Lung (tissue), 12 donors: Measurements from ENCODE around the gene UBAP2. TPM values are rescaled to one million over a fixed set of nuclear protein-coding genes. Genes with fewer than 3 reads are reported as not detected.
A peak's percentile ranks its signal among the peaks of the same experiment; 100 is the strongest.

ENCODE experiments used
- ATAC-seq: fragments of 200-7000 bp; cut with Tn5 transposase; one replicate; pipeline ENCODE4 v1.9.1; 2020; ENCODE audit warnings: moderate number of reproducible peaks; ENCODE audit not compliant: insufficient read depth, low FRiP score
- DNase-seq, 3 donors: peaks; one replicate each; pipeline ENCODE4 v3.0.0-alpha.2; 2013 to 2017
- H3K27ac ChIP-seq, 2 donors: one replicate each; pipeline ENCODE4 v1.5.1; 2013; ENCODE audit warnings: mild to moderate bottlenecking in 2 of 2, moderate library complexity in 2 of 2, control low read depth in 1 of 2, inconsistent platforms in 1 of 2, low read depth in 1 of 2, low read length in 1 of 2
- H3K27me3 ChIP-seq, 3 donors: one replicate each; pipeline ENCODE4 v1.5.1; 2013; ENCODE audit warnings: low read length in 2 of 3; ENCODE audit not compliant: control insufficient read depth in 3 of 3, insufficient read depth in 3 of 3
- H3K36me3 ChIP-seq, 4 donors: one replicate each; pipeline ENCODE4 v1.5.1; 2013; ENCODE audit warnings: low read length in 4 of 4, mild to moderate bottlenecking in 1 of 4, moderate library complexity in 1 of 4; ENCODE audit not compliant: control insufficient read depth in 4 of 4, insufficient read depth in 4 of 4
- H3K4me1 ChIP-seq, 5 donors: one replicate each; pipeline ENCODE4 v1.5.1; 2013; ENCODE audit warnings: low read length in 5 of 5, mild to moderate bottlenecking in 2 of 5, moderate library complexity in 1 of 5; ENCODE audit not compliant: control insufficient read depth in 5 of 5, insufficient read depth in 5 of 5
- H3K4me3 ChIP-seq: one replicate; pipeline ENCODE4 v1.5.1; 2013; ENCODE audit warnings: mild to moderate bottlenecking, control low read depth, moderate library complexity
- H3K9ac ChIP-seq, 2 donors: one replicate each; pipeline ENCODE4 v1.5.1; 2013; ENCODE audit warnings: low read length in 2 of 2, control low read depth in 1 of 2; ENCODE audit not compliant: insufficient read depth in 1 of 2
- H3K9me3 ChIP-seq, 4 donors: one replicate each; pipeline ENCODE4 v1.5.1; 2013; ENCODE audit warnings: low read length in 3 of 4, mild to moderate bottlenecking in 1 of 4, moderate library complexity in 1 of 4; ENCODE audit not compliant: control insufficient read depth in 4 of 4, insufficient read depth in 3 of 4
- WGBS, 2 donors: extraction: QIAGEN DNeasy Blood & Tissue Kit; methylation state at CpG; one replicate each; pipeline ENCODE4 v1.1.7; 2013; 5-methylcytosine and 5-hydroxymethylcytosine counted together
- polyA plus RNA-seq, 2 donors: library from polyadenylated mRNA; stranded (reverse); fragments of 200-250 nt; gene quantifications; one replicate each; pipeline ENCODE4 v1.2.1, GENCODE V29; 2013
- total RNA-seq, 2 donors: library from RNA; depleted of rRNA in 1 of 2; stranded (reverse); fragments of >200 nt in 1 of 2; gene quantifications; one replicate each; pipeline ENCODE4 v1.2.1, GENCODE V29; 2014 to 2021
- TF ChIP-seq, protein P1 (sequence below): IDR thresholded peaks from 2 replicates; pipeline ENCODE4 v1.5.1; 2012; ENCODE audit warnings: mild to moderate bottlenecking; ENCODE audit errors: control extremely low read depth, extremely low read depth
- donor health status: control.
- donor health status: control.
- donor health status: Bipolar disorder and iron deficiency.
- donor health status: healthy.
- donor health status: DM: yes; HTN: yes; CAD: no.

The UBAP2 gene
- total and polyA plus RNA-seq, 4 donors = 12.6 to 45.4 (median 21.3) TPM

DNA sequence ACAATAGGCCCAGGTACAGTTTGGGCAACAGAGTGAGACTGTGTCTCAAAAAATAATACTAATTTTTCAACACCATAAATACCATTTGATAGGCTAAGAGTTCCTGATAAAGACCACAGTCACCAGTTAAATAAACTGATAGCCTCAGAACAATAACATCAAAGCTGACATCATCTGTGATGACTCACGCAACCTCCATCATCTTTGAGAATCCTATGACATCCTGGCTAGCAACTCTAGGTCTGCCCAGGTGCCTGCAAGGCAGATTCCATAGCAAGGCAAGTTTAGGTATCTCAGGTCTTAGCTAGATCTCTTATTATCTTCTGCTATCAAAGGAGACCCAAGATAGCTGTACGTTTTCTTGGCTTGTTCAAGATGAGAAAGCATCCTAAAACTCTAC is 30.5 kb upstream of the UBAP2 start:
- no peak for DNase-seq
- Histone ChIP-seq H3K4me3 (no peak overlapping the region), H3K27me3 (no peaks in the 10 kb centered on the region), H3K27ac (no peak overlapping the region), H3K9me3 (no peaks in the 10 kb centered on the region), H3K9ac (no peak overlapping the region), H3K36me3 (no peaks in the 10 kb centered on the region), H3K4me1 (peaks cover 0 to 4% (median 0%) of the 10 kb centered on the region in 5 donors)
- 88% methylated on average over 2 of the region's 2 CpGs for WGBS, 2 donors
- ATAC-seq = no peak
- TF ChIP-seq, protein P1, sequence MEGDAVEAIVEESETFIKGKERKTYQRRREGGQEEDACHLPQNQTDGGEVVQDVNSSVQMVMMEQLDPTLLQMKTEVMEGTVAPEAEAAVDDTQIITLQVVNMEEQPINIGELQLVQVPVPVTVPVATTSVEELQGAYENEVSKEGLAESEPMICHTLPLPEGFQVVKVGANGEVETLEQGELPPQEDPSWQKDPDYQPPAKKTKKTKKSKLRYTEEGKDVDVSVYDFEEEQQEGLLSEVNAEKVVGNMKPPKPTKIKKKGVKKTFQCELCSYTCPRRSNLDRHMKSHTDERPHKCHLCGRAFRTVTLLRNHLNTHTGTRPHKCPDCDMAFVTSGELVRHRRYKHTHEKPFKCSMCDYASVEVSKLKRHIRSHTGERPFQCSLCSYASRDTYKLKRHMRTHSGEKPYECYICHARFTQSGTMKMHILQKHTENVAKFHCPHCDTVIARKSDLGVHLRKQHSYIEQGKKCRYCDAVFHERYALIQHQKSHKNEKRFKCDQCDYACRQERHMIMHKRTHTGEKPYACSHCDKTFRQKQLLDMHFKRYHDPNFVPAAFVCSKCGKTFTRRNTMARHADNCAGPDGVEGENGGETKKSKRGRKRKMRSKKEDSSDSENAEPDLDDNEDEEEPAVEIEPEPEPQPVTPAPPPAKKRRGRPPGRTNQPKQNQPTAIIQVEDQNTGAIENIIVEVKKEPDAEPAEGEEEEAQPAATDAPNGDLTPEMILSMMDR = no peak

DNA sequence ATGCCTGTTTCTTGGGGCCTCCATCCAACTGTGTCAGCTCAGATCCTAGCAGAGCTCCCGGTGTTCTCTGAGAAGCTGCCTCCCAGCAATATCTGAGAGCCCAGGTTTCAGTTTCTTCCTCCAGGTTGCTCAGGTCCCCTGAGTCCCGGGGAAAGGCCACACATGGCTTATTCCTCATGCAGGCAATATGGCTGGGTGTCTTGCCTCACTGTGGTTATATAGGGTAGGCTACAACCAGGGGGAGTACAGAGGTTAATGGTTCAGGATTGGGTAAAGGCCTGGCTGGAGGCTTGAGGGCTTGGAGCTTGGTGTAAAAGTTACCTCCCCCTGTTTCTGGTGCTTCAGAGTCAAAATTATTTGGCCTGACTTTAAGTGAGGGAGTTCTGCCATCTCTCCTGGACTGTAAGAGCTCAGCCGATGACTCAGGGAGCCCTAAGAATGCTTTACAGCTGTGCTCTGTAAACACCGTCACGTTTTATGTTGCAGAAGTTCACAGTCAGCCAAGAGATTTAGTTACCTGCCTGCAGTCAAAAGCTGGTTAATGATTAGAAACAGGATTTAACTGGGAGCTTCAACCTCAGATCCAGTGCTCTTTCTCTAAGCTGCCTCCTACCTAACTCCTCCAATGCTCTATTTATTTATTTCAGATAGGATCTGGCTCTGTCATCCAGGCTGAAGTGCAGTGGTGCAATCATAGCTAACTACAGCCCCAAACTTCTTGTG is 24.3 kb upstream of the UBAP2 start:
- 52 to 78% methylated on average over 5 of the region's 5 CpGs for WGBS, 2 donors
- H3K4me1 ChIP-seq = peaks cover 0 to 5% (median 3%) of the 10 kb centered on the region in 5 donors

GRCh38 chr9:34072410-34072809 is 23.7 kb upstream of the UBAP2 start:
- TF ChIP-seq, protein P1 = no peak
- H3K9me3 ChIP-seq = no peaks in the 10 kb centered on the region
- WGBS, 2 donors = 67 to 84% methylated on average over 2 of the region's 2 CpGs
- peaks cover 0 to 5% (median 3%) of the 10 kb centered on the region in 5 donors for H3K4me1 ChIP-seq
- H3K27me3 ChIP-seq = no peaks in the 10 kb centered on the region
- H3K9ac ChIP-seq = no peak overlapping the region
- DNase-seq (peak; percentile 52 to 79 (median 63)), ATAC-seq (no peak)
- no peaks in the 10 kb centered on the region for H3K36me3 ChIP-seq
- no peak overlapping the region for H3K4me3 ChIP-seq
- peak overlapping the region in 1 of 2 donors; percentile 80 for H3K27ac ChIP-seq

More for the DNA sequence above, 24.3 kb upstream of the UBAP2 start:
- peak overlapping the region in 1 of 2 donors; percentile 80 for H3K27ac ChIP-seq
- H3K36me3 ChIP-seq = no peaks in the 10 kb centered on the region
- TF ChIP-seq, protein P1 = no peak
- H3K9me3 ChIP-seq = no peaks in the 10 kb centered on the region
- no peak overlapping the region for H3K9ac ChIP-seq
- H3K4me3 ChIP-seq = no peak overlapping the region
- ATAC-seq = peak; percentile 82
- peak; percentile 42 to 77 (median 55) for DNase-seq
- H3K27me3 ChIP-seq = no peaks in the 10 kb centered on the region
